Measurements from ENCODE around the gene FLRT1.

DNA sequence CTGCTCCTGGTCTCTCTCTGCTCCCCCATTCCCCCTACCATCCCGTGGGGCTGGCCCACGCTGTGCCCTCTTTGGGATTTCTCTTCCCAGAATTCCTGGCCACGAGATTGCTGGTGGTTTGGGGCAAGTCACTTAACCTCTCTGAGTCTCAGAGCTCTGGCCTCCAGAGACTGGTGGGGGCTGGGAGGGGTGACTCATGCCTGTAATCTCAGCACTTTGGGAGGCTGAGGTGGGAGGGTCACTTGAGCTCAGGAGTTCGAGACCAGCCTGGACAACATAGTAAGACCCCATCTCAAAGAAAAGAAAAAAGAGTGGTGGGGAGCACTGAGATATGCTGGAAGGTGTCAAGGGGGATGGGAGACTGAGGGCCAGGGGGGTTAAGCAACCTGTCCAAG, 31.1 kb upstream of the FLRT1 start:
- TF ChIP-seq, protein P1, sequence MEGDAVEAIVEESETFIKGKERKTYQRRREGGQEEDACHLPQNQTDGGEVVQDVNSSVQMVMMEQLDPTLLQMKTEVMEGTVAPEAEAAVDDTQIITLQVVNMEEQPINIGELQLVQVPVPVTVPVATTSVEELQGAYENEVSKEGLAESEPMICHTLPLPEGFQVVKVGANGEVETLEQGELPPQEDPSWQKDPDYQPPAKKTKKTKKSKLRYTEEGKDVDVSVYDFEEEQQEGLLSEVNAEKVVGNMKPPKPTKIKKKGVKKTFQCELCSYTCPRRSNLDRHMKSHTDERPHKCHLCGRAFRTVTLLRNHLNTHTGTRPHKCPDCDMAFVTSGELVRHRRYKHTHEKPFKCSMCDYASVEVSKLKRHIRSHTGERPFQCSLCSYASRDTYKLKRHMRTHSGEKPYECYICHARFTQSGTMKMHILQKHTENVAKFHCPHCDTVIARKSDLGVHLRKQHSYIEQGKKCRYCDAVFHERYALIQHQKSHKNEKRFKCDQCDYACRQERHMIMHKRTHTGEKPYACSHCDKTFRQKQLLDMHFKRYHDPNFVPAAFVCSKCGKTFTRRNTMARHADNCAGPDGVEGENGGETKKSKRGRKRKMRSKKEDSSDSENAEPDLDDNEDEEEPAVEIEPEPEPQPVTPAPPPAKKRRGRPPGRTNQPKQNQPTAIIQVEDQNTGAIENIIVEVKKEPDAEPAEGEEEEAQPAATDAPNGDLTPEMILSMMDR (IDR thresholded peaks at IDR 0.05), result no peak
- no peak for TF ChIP-seq ZFX (IDR thresholded peaks at IDR 0.05; ENCODE audit: borderline replicate concordance)

Data from 22Rv1 (cell line).